LoVo (cell line): ENCODE measurements around the gene LNPEP.
A peak's percentile ranks its signal among the peaks of the same experiment; 100 is the strongest.
"Not testable (repeated sequence)": the region's sequence is repeated elsewhere in the genome, so short reads cannot be mapped to it uniquely, and the experiment has no call there.

ENCODE experiments used
- DNase-seq: peaks from one replicate; pipeline ENCODE4 v3.0.0-alpha.2; 2016; ENCODE audit warnings: low spot score

LNPEP gene

GRCh38 chr5:96930058-96930457, 5.8 kb upstream of the LNPEP start:
- no peak for DNase-seq

GRCh38 chr5:96930589-96930988, 5.3 kb upstream of the LNPEP start:
- DNase-seq: no peak

GRCh38 chr5:96931037-96931436, 4.8 kb upstream of the LNPEP start:
- DNase-seq: not testable (repeated sequence)

- DNase-seq: no peak
Observed at GRCh38 chr5:96931605-96932004, 4.3 kb upstream of the LNPEP start.

GRCh38 chr5:96932026-96932425, 3.9 kb upstream of the LNPEP start:
- DNase-seq: no peak

GRCh38 chr5:96933764-96934707, 1.8 kb upstream of the LNPEP start:
- no peak for DNase-seq

- DNase-seq: peak; percentile 95
Observed at GRCh38 chr5:96934708-96935558, 947 bp upstream of the LNPEP start.

- peak; percentile 29 for DNase-seq
Observed at GRCh38 chr5:96936431-96937320, 796 bp downstream of the LNPEP start.

GRCh38 chr5:96940586-96940985, 4.7 kb downstream of the LNPEP start:
- no peak for DNase-seq

GRCh38 chr5:96941140-96941539, 5.3 kb downstream of the LNPEP start:
- no peak for DNase-seq

GRCh38 chr5:96942078-96942477, 6.2 kb downstream of the LNPEP start:
- DNase-seq: no peak

GRCh38 chr5:96942911-96943310, 7.0 kb downstream of the LNPEP start:
- DNase-seq: no peak

- no peak for DNase-seq
Observed at GRCh38 chr5:96943799-96944198, 7.9 kb downstream of the LNPEP start.

GRCh38 chr5:96945144-96945897, 9.4 kb downstream of the LNPEP start:
- DNase-seq: no peak

GRCh38 chr5:96946381-96946780, 10.5 kb downstream of the LNPEP start:
- DNase-seq: no peak

GRCh38 chr5:96952118-96952750, 16.4 kb downstream of the LNPEP start:
- no peak for DNase-seq

- no peak for DNase-seq
Observed at GRCh38 chr5:96952974-96953730, 17.3 kb downstream of the LNPEP start.

GRCh38 chr5:96957254-96958049, 21.6 kb downstream of the LNPEP start:
- DNase-seq: no peak

- DNase-seq: no peak
Observed at GRCh38 chr5:96958977-96959376, 23.1 kb downstream of the LNPEP start.
